Stimulated activated CD8-positive, alpha-beta memory T cell treated with anti-CD3 and anti-CD28 coated beads, Interleukin-12 subunit alpha, Interleukin-12 subunit beta, amount 100 ng/mL, for 1 hour (primary cell): ENCODE measurements around the gene SDR39U1.

Experiments used
- DNase-seq: peaks from one replicate; pipeline ENCODE4 v3.0.0-alpha.2; 2020; ENCODE audit warnings: low read depth

SDR39U1 gene

GRCh38 chr14:24429395-24430142, 13.0 kb downstream of the SDR39U1 start, which contains the start of the genes CBLN3 and KHNYN:
TSS of gene CBLN3 (minus strand) at chr14:24429668. CDS start at chr14:24429054, 614 bp downstream.
TSS of gene KHNYN (plus strand) at chr14:24429954. CDS start at chr14:24430731, 777 bp downstream.
- peak; percentile 75 for DNase-seq

GRCh38 chr14:24428628-24429394, 13.8 kb downstream of the SDR39U1 start:
- DNase-seq: no peak

- DNase-seq: no peak
Measured at GRCh38 chr14:24427537-24428508, 14.8 kb downstream of the SDR39U1 start.

GRCh38 chr14:24426912-24427536, 15.6 kb downstream of the SDR39U1 start:
- DNase-seq: no peak

GRCh38 chr14:24426150-24426911, 16.2 kb downstream of the SDR39U1 start:
- no peak for DNase-seq

GRCh38 chr14:24425704-24426103, 16.9 kb downstream of the SDR39U1 start:
- DNase-seq: no peak

DNA sequence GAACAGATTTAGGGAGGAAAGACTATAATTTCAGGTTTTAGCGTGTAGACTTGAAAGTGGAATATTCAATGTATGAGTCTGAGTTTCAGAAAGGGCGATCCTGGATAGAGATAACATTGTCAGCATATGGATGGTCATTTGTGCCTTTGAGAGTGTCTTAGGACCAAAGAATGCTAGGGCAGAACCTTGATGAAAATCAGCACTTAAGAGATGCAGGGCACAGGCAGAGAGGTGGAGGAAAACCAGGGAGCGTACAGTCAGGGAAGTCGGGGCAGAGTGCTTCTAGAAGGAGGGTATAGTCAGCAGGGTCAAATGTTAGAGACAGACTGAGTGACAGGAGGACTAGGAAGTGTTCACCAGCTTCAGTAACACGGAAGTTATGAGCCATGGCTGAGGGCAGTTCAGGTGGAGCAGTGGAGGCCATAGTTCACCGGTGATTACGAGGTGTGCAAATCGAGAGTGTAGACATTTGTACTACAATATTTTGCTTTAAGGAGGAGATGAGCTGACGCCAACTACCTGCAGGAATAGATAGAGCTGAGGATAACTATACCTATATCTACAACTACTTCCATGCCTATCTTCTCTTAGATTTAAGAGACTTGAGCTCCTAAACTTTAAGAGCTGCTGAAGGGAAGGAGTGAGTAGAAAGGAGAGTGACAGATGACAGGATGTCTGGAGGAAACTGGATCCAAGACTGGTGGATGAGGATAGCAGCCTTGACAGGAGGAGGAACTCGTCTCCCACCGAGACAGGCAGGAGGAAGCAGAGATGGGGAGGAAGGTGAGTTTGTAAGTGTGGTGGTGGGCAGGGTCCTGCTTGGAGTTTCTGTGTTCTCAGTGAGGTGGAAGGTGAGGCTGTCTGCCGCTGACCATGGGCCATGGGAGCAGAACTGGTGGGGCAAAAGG, 19.6 kb downstream of the SDR39U1 start:
- DNase-seq: no peak

GRCh38 chr14:24422261-24422660, 20.3 kb downstream of the SDR39U1 start:
- no peak for DNase-seq

GRCh38 chr14:24418492-24418873, 24.1 kb downstream of the SDR39U1 start:
- DNase-seq: no peak

- no peak for DNase-seq
Measured at GRCh38 chr14:24417832-24418491, 24.6 kb downstream of the SDR39U1 start.

DNA sequence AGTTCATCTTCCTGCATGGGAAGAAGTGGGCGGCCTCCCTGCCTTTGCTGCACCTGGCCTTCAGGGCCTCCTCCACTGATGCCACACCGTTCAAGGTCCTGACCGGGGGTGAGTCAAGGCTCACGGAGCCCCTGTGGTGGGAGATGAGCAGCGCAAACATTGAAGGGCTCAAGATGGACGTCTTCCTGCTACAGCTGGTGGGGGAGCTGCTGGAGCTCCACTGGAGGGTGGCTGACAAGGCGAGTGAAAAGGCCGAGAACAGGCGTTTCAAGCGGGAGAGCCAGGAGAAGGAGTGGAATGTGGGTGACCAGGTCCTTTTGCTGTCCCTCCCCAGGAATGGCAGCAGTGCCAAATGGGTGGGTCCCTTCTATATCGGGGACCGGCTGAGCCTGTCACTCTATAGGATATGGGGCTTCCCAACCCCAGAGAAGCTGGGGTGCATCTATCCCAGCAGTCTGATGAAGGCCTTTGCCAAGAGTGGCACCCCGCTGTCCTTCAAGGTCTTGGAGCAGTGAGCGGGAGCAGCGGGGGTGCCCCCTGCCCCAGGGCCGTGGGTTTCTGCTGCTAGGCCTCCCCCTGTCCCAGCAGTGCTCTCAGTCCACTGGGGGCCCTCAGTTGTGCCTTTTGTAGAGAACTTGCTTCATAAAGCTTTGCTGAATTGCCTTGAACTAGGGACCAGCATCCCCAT, 25.5 kb downstream of the SDR39U1 start:
- DNase-seq: no peak

DNA sequence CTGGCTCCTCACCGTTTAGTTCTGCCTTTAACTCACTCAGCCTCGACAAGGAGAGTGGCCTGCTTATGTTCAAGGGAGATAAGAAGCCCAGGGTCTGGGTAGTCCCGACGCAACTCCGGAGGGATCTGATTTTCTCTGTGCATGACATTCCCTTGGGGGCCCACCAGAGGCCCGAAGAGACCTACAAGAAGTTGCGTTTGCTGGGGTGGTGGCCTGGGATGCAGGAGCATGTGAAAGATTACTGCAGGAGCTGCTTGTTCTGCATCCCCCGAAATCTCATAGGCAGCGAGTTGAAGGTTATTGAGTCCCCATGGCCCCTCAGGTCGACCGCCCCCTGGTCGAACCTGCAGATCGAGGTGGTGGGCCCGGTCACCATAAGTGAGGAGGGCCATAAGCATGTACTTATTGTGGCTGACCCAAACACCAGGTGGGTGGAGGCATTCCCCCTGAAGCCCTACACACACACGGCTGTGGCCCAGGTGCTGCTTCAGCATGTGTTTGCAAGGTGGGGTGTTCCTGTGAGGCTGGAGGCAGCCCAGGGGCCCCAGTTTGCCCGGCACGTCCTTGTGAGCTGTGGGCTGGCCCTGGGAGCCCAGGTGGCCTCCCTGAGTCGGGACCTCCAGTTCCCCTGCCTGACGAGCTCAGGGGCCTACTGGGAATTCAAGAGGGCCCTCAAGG, 26.2 kb downstream of the SDR39U1 start:
- DNase-seq: no peak

GRCh38 chr14:24415421-24416253, 26.9 kb downstream of the SDR39U1 start:
- DNase-seq: no peak

DNA sequence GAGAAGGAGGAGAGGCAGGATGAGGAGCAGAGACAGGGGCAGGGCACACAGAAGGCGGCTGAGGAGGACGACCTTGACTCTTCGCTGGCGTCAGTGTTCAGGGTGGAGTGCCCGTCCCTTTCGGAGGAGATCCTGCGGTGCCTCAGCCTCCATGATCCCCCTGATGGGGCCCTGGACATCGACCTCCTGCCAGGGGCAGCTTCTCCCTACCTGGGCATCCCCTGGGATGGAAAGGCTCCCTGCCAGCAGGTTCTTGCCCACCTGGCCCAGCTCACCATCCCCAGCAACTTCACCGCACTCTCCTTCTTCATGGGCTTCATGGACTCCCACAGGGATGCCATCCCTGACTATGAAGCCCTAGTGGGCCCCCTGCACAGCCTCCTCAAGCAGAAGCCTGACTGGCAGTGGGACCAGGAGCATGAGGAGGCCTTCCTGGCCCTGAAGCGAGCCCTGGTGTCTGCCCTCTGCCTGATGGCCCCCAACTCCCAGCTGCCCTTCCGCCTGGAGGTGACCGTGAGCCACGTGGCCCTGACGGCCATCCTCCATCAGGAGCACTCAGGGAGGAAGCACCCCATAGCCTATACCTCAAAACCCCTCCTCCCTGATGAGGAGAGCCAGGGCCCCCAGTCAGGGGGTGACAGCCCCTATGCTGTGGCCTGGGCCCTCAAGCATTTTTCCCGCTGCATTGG, 27.7 kb downstream of the SDR39U1 start:
- no peak for DNase-seq

- DNase-seq: no peak
Measured at GRCh38 chr14:24414077-24414476, 28.5 kb downstream of the SDR39U1 start.
